Liver (tissue), 9 donors: ENCODE data around the gene GABBR2. TPM values are rescaled to one million over a fixed set of nuclear protein-coding genes. Genes with fewer than 3 reads are reported as not detected.

Source experiments
- DNase-seq: peaks from one replicate; pipeline ENCODE4 v3.0.0-alpha.2; 2017; ENCODE audit warnings: low spot score
- H3K27ac ChIP-seq, 2 donors: one replicate each; pipeline ENCODE4 v1.7.0; 2013; ENCODE audit warnings: inconsistent platforms in 2 of 2, low read length in 2 of 2, control low read depth in 1 of 2, low read depth in 1 of 2, mild to moderate bottlenecking in 1 of 2
- H3K27me3 ChIP-seq, 4 donors: one replicate each; pipeline versions ENCODE4 v1.6.1 to v1.7.0; 2013; ENCODE audit warnings: low read length in 3 of 4, inconsistent platforms in 1 of 4, mild to moderate bottlenecking in 1 of 4, moderate library complexity in 1 of 4; ENCODE audit not compliant: control insufficient read depth in 4 of 4, insufficient read depth in 4 of 4
- H3K36me3 ChIP-seq, 4 donors: one replicate each; pipeline versions ENCODE4 v1.6.1 to v1.7.0; 2013; ENCODE audit warnings: low read length in 3 of 4, mild to moderate bottlenecking in 3 of 4, low read depth in 1 of 4, moderate library complexity in 1 of 4; ENCODE audit not compliant: control insufficient read depth in 4 of 4, insufficient read depth in 3 of 4
- H3K4me1 ChIP-seq, 4 donors: one replicate each; pipeline versions ENCODE4 v1.6.1 to v1.7.0; 2013; ENCODE audit warnings: low read length in 3 of 4, mild to moderate bottlenecking in 3 of 4, moderate library complexity in 1 of 4; ENCODE audit not compliant: control insufficient read depth in 4 of 4, insufficient read depth in 4 of 4
- H3K4me3 ChIP-seq, 3 donors: one replicate each; pipeline versions ENCODE4 v1.6.1 to v1.7.0; 2013; ENCODE audit warnings: low read length in 3 of 3, control low read depth in 1 of 3, low read depth in 1 of 3, mild to moderate bottlenecking in 1 of 3
- H3K9ac ChIP-seq, 2 donors: one replicate each; pipeline ENCODE4 v1.7.0; 2013; ENCODE audit warnings: low read length in 2 of 2, mild to moderate bottlenecking in 2 of 2, moderate library complexity in 2 of 2, control low read depth in 1 of 2, low read depth in 1 of 2
- H3K9me3 ChIP-seq, 4 donors: one replicate each; pipeline versions ENCODE4 v1.6.1 to v1.7.0; 2013; ENCODE audit warnings: low read length in 3 of 4; ENCODE audit not compliant: control insufficient read depth in 4 of 4
- EGR1 ChIP-seq, 2 donors: IDR thresholded peaks; 2 replicates each; pipeline ENCODE4 v1.6.1; 2016 to 2018; ENCODE audit warnings: antibody characterized with exemption in 2 of 2, low read depth in 2 of 2
- FOXA1 ChIP-seq: IDR thresholded peaks from 2 replicates; pipeline ENCODE4 v1.6.1; 2016; ENCODE audit warnings: antibody characterized with exemption
- FOXA2 ChIP-seq: IDR thresholded peaks from 2 replicates; pipeline ENCODE4 v1.6.1; 2016; ENCODE audit warnings: antibody characterized with exemption
- GABPA ChIP-seq, 2 donors: IDR thresholded peaks in 1 of 2; conservative IDR thresholded peaks in 1 of 2; 2 replicates each; pipeline ENCODE4 v1.6.1; 2016; ENCODE audit warnings: antibody characterized with exemption in 2 of 2, mild to moderate bottlenecking in 1 of 2, moderate library complexity in 1 of 2
- HNF4A ChIP-seq, 2 donors: conservative IDR thresholded peaks; 2 replicates each; pipeline ENCODE4 v1.6.1; 2016; ENCODE audit warnings: antibody characterized with exemption in 2 of 2, mild to moderate bottlenecking in 2 of 2
- HNF4G ChIP-seq: IDR thresholded peaks from 2 replicates; pipeline ENCODE4 v1.6.1; 2016; ENCODE audit warnings: antibody characterized with exemption
- JUND ChIP-seq, 2 donors: IDR thresholded peaks; 2 replicates each; pipeline ENCODE4 v1.6.1; 2016; ENCODE audit warnings: antibody characterized with exemption in 2 of 2
- NR2F2 ChIP-seq: IDR thresholded peaks from 2 replicates; pipeline ENCODE4 v1.6.1; 2016; ENCODE audit warnings: antibody characterized with exemption
- RAD21 ChIP-seq, 2 donors: IDR thresholded peaks; 2 replicates each; pipeline ENCODE4 v1.6.1; 2016; ENCODE audit warnings: antibody characterized with exemption in 2 of 2, mild to moderate bottlenecking in 2 of 2
- RXRA ChIP-seq, 2 donors: IDR thresholded peaks; 2 replicates each; pipeline ENCODE4 v1.6.1; 2017 to 2018; ENCODE audit warnings: antibody characterized with exemption in 2 of 2, mild to moderate bottlenecking in 1 of 2
- SP1 ChIP-seq: IDR thresholded peaks from 2 replicates; pipeline ENCODE4 v1.6.1; 2018; ENCODE audit warnings: antibody characterized with exemption, mild to moderate bottlenecking
- TAF1 ChIP-seq: conservative IDR thresholded peaks from 2 replicates; pipeline ENCODE4 v1.6.1; 2016; ENCODE audit warnings: antibody characterized with exemption, mild to moderate bottlenecking
- YY1 ChIP-seq: IDR thresholded peaks from 2 replicates; pipeline ENCODE4 v1.6.1; 2016; ENCODE audit warnings: antibody characterized with exemption, mild to moderate bottlenecking
- WGBS: extraction: QIAGEN DNeasy Blood & Tissue Kit; methylation state at CpG from one replicate; pipeline ENCODE4 v1.1.7; 2013; 5-methylcytosine and 5-hydroxymethylcytosine counted together
- polyA plus RNA-seq, 2 donors: library from polyadenylated mRNA; stranded (reverse) in 1 of 2; unstranded in 1 of 2; fragments of 200-250 nt in 1 of 2; fragments of >200 nt in 1 of 2; fragmentation: Nextera tagmentation in 1 of 2; extraction: Ambion mirVana in 1 of 2; gene quantifications; one replicate each; pipeline versions ENCODE4 v1.2.1 to v1.2.3, GENCODE V29; 2013 to 2015
- total RNA-seq, 2 donors: library from RNA; depleted of rRNA; stranded (reverse); fragments of >200 nt; gene quantifications; one replicate each; pipeline ENCODE4 v1.2.3, GENCODE V29; 2014
- TF ChIP-seq, protein P1 (sequence below): IDR thresholded peaks from 2 replicates; pipeline ENCODE4 v1.6.1; 2016; ENCODE audit warnings: antibody characterized with exemption
- TF ChIP-seq, protein P2 (sequence below): IDR thresholded peaks from 2 replicates; pipeline ENCODE4 v1.6.1; 2016; ENCODE audit warnings: antibody characterized with exemption
- TF ChIP-seq, protein P3 (sequence below): IDR thresholded peaks from 2 replicates; pipeline ENCODE4 v1.6.1; 2016; ENCODE audit warnings: antibody characterized with exemption, mild to moderate bottlenecking
- TF ChIP-seq, protein P4 (sequence below): fragments of 150-350 bp; IDR thresholded peaks from 2 replicates; pipeline ENCODE4 v1.5.1; 2017; ENCODE audit warnings: improper control_type of control experiment, low read depth, low read length; ENCODE audit not compliant: missing input control
- TF ChIP-seq, protein P5 (sequence below): IDR thresholded peaks from 2 replicates; pipeline ENCODE4 v1.6.1; 2016; ENCODE audit warnings: antibody characterized with exemption
- donor health status: healthy.
- donor health status: healthy.
- donor health status: healthy.
- donor health status: healthy.
- donor health status: healthy.

GABBR2 gene
- total and polyA plus RNA-seq, 4 donors: 0.03 to 0.23 (median 0.08) TPM; not detected in 1

DNA sequence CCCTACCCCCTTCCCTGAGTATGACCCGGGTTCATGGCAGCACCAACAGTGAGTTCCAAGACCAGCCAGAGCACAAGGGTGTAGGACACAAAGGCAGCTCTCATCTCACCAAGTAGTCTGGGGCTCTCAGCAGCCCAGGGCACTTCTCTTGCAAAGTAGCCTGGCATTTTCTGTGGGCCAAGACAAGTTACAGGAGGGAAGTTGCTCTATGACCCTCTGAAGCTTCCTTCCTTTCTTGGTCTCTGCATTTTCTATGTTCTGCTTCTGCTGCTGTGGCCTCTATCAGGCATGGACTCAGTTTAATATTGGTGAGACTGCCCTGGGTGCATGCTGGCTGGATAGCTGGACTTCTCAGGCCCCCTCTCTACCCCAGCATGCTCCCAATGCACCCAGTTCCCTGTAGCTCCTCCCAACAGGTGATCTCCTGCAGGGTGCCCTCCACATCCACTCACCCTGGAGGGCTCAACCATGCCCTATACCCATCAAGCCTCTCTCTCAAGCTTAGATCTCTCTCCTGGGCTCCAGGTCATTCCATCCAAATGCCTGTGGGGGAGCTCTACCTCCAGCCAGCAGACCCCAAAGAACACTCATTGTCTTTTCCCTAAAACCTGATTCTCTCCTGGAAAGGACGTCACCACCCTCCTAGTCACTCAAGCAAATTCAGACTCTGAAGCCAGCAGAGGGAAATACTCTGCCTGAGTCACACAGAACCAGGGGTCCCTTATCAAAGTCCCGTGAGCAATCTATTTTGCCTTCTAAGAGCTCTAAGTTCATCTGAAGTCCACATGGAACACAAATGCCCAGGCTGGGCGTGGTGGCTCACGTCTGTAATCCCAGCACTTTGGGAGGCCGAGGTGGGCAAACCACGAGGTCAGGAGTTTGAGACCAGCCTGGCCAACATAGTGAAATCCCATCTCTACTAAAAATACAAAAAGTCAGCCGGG lies 467.1 kb downstream of the GABBR2 start:
- Histone ChIP-seq H3K4me1 (no peaks in the 10 kb centered on the region), H3K9me3 (no peaks in the 10 kb centered on the region), H3K27me3 (no peaks in the 10 kb centered on the region), H3K9ac (no peak overlapping the region), H3K36me3 (peaks cover 0 to 2% (median 0%) of the 10 kb centered on the region in 4 donors), H3K4me3 (no peak overlapping the region), H3K27ac (no peak overlapping the region)
- TF ChIP-seq JUND (IDR thresholded peaks at IDR 0.05) (no peak), RXRA (IDR thresholded peaks at IDR 0.05) (no peak), NR2F2 (no peak), EGR1 (IDR thresholded peaks at IDR 0.05; ENCODE audit: low read depth in 2 of 2) (no peak), GABPA (IDR thresholded peaks at IDR 0.05 in 1 of 2, conservative IDR thresholded peaks at IDR 0.05 in 1 of 2) (no peak), HNF4G (no peak), YY1 (no peak), FOXA2 (no peak), RAD21 (IDR thresholded peaks at IDR 0.05) (no peak), SP1 (no peak), FOXA1 (no peak), HNF4A (conservative IDR thresholded peaks at IDR 0.05) (no peak), TAF1 (no peak)
- TF ChIP-seq, protein P1, sequence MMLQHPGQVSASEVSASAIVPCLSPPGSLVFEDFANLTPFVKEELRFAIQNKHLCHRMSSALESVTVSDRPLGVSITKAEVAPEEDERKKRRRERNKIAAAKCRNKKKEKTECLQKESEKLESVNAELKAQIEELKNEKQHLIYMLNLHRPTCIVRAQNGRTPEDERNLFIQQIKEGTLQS: no peak
- TF ChIP-seq, protein P2, sequence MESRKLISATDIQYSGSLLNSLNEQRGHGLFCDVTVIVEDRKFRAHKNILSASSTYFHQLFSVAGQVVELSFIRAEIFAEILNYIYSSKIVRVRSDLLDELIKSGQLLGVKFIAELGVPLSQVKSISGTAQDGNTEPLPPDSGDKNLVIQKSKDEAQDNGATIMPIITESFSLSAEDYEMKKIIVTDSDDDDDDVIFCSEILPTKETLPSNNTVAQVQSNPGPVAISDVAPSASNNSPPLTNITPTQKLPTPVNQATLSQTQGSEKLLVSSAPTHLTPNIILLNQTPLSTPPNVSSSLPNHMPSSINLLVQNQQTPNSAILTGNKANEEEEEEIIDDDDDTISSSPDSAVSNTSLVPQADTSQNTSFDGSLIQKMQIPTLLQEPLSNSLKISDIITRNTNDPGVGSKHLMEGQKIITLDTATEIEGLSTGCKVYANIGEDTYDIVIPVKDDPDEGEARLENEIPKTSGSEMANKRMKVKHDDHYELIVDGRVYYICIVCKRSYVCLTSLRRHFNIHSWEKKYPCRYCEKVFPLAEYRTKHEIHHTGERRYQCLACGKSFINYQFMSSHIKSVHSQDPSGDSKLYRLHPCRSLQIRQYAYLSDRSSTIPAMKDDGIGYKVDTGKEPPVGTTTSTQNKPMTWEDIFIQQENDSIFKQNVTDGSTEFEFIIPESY: no peak
- TF ChIP-seq, protein P3, sequence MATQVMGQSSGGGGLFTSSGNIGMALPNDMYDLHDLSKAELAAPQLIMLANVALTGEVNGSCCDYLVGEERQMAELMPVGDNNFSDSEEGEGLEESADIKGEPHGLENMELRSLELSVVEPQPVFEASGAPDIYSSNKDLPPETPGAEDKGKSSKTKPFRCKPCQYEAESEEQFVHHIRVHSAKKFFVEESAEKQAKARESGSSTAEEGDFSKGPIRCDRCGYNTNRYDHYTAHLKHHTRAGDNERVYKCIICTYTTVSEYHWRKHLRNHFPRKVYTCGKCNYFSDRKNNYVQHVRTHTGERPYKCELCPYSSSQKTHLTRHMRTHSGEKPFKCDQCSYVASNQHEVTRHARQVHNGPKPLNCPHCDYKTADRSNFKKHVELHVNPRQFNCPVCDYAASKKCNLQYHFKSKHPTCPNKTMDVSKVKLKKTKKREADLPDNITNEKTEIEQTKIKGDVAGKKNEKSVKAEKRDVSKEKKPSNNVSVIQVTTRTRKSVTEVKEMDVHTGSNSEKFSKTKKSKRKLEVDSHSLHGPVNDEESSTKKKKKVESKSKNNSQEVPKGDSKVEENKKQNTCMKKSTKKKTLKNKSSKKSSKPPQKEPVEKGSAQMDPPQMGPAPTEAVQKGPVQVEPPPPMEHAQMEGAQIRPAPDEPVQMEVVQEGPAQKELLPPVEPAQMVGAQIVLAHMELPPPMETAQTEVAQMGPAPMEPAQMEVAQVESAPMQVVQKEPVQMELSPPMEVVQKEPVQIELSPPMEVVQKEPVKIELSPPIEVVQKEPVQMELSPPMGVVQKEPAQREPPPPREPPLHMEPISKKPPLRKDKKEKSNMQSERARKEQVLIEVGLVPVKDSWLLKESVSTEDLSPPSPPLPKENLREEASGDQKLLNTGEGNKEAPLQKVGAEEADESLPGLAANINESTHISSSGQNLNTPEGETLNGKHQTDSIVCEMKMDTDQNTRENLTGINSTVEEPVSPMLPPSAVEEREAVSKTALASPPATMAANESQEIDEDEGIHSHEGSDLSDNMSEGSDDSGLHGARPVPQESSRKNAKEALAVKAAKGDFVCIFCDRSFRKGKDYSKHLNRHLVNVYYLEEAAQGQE: no peak
- TF ChIP-seq, protein P4, sequence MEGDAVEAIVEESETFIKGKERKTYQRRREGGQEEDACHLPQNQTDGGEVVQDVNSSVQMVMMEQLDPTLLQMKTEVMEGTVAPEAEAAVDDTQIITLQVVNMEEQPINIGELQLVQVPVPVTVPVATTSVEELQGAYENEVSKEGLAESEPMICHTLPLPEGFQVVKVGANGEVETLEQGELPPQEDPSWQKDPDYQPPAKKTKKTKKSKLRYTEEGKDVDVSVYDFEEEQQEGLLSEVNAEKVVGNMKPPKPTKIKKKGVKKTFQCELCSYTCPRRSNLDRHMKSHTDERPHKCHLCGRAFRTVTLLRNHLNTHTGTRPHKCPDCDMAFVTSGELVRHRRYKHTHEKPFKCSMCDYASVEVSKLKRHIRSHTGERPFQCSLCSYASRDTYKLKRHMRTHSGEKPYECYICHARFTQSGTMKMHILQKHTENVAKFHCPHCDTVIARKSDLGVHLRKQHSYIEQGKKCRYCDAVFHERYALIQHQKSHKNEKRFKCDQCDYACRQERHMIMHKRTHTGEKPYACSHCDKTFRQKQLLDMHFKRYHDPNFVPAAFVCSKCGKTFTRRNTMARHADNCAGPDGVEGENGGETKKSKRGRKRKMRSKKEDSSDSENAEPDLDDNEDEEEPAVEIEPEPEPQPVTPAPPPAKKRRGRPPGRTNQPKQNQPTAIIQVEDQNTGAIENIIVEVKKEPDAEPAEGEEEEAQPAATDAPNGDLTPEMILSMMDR: no peak
- TF ChIP-seq, protein P5, sequence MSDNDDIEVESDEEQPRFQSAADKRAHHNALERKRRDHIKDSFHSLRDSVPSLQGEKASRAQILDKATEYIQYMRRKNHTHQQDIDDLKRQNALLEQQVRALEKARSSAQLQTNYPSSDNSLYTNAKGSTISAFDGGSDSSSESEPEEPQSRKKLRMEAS: no peak
- 91% methylated on average over 8 of the region's 8 CpGs for WGBS
- no peak for DNase-seq
